GM19467 (cell line): ENCODE measurements around the gene CCDC85A.
"Not testable (repeated sequence)": the region's sequence is repeated elsewhere in the genome, so short reads cannot be mapped to it uniquely, and the experiment has no call there.

Source experiments
- ATAC-seq: cut with Tn5 transposase; IDR thresholded peaks from one replicate; pipeline ENCODE4 v1.9.1; 2021; ENCODE audit warnings: mild to moderate bottlenecking, moderate library complexity; ENCODE audit not compliant: unreplicated experiment

Gene CCDC85A

DNA sequence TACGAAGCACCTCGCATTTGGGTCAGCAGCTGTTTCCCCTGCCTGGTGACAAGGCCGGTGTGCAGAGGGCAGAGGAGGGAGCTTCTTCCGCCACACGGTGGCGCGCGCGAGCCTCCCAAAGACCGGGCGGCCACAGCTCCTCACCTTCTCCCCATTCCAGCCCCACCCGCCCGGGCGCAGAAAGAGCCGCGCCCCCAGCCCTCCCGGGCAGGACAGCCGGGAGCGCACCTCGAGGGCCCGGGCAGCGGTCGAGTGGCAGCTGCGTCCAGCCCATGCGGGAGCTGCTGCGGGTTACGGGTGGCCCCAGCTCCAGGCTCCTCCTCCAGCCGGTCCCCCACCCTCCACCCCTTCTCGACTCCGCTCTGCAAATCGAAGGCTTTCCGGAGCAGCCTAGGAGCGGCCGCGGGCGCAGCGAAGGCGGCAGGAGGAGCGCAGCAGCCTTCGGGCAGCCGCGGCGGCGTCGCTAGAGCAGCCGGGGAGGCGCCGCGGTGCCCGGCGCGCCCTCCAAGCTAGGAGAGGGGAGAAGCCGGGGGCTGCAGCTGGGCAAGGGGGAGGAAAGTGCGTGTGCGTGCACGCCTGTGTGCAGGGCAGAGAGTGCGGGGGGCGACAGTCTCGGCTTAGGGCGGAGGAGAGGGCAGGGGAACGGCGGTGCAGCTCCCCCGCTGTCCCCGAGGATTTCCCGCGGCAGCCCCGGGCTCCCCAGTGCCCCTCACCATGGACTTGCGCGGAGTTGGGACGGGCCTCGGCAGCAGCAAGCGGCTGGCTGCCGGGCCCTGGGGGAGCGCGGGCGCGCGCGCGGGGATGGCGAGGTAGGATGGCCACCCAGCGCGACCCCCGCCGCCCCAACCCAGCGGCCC lies at the start of gene CCDC85A:
Gene CCDC85A, plus strand, starts transcription at position 348 of the 857 bp plus-strand sequence. CDS start 635 bp downstream, outside the sequence.
- peak; percentile 97 for ATAC-seq

DNA sequence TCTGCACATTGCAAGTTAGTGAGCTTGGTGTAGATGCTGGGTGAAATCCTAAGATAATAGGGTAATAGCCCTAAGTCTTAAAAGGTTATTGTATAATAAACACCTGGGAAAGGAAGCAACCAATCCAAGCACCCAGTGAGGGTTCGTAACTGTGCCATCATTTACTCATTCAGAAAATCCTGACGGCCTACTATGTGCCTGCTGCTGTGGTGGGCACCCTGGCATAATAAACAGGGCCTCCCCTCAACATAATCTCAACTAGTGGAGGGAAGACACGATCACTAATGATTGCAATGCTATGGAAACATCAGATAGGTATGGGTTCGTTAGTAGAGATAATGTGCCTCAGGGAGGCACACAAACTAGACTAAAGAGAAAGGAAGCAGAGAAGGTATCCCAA lies 48.9 kb upstream of the CCDC85A start:
- ATAC-seq = no peak

DNA sequence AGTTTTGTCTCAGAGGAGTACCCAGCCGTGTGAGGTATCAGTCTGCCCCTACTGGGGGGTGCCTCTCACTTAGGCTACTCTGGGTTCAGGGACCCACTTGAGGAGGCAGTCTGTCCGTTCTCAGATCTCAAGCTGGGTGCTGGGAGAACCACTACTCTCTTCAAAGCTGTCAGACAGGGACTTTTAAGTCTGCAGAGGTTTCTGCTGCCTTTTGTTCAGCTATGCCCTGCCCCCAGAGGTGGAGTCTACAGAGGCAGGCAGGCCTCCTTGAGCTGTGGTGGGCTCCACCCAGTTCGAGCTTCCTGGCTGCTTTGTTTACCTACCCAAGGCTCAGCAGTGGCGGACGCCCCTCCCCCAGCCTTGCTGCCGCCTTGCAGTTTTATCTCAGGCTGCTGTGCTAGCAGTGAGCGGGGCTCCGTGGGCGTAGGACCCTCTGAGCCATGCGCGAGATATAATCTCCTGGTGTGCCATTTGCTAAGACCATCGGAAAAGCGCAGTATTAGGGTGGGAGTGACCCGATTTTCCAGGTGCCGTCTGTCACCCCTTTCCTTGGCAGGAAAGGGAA lies 41.2 kb upstream of the CCDC85A start:
- not testable (repeated sequence) for ATAC-seq

DNA sequence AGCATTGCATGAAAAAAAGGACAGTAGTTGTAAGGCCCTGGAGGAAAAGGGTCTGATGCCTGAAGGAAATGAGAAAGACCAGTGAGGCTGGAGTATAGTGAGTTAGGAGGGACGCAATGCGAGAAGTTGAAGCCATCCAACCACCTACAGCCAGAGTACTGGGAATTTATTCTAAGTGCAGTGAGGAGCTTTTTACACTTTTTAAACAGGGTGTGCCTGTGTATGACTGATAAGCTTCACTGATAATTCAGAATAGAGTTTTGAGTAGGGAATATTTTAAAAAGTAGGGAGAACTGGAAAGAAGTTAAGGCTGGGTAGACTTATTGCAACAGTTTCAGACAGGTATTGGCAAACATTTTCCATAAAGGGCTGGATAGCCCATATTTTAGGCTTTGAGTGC lies 35.9 kb upstream of the CCDC85A start:
- ATAC-seq = no peak

DNA sequence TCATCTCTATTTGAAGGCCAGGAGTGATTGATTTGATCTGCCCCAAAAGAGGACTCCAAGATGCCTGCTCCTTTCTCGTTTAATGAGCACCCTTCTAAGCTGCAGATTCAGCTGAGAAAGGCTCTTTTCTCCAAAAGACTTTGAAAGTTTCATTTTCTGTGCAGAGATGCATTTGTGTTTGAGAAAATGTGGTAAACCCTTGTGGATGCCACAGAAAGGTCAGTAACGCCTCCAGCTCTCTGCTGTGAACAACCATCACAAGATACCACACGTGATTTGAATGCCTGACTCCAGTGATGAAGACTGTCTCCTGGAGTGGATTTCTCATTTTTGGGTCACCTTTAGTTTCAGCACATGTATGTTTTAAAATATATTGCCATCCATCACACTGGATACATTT lies 35.0 kb upstream of the CCDC85A start:
- ATAC-seq = no peak

DNA sequence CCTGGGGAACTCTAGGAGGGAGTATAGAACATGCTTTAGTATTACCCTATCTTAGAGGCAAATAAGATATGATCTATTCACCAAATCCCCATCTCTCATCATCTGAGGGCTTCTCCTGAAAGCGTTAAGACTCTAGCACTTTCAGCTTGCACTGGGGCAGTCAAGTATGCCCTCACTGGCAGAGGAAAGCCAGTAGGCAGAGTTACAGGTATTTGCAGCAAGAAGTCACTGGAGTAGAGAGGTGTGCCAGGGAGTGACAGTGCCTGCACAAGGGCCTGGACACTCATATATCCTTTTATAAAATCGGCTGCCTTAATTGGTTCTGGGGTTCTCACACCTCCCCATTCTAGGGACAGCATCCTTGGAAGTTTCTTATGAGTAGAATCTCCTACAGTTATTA lies 31.9 kb upstream of the CCDC85A start:
- ATAC-seq = no peak

DNA sequence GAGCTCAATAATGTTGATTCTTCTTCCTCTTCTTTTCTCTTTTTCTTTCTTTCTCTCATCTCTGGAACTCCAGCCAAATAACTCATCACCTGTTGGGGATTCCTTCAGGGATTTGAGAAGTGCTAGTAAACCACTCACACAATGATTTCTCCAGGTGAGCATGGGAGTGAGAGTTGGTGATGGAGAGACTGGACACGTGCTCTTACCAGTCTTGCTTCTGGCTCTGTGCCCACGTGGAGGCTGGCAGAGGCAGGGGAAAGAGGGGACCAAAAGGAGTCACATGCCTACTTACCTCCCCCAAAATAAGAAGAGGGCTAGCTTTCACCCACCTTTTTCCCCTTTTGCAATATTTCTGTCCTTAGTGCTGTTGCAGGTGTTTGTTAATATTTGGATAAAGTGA lies 28.6 kb upstream of the CCDC85A start:
- ATAC-seq = no peak

DNA sequence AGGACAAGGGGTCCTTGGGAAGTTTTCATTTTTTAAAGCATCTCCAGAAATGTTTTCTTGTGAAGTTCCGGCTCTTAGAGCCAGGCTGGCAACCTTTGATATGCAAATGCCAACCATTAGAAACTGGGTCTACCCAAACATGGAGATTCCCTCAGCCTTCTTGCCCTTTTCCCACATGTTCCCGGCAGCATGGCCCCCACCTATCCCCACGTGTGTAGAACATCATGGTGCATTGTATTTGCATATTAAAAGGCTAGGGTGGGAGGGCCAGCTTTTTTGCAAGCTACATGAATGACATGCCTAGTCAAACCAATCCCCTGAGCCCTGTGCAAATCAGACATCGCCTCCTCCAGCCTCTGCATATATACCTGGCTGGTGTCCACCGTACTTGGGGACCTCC lies 23.9 kb upstream of the CCDC85A start:
- ATAC-seq = not testable (repeated sequence)

DNA sequence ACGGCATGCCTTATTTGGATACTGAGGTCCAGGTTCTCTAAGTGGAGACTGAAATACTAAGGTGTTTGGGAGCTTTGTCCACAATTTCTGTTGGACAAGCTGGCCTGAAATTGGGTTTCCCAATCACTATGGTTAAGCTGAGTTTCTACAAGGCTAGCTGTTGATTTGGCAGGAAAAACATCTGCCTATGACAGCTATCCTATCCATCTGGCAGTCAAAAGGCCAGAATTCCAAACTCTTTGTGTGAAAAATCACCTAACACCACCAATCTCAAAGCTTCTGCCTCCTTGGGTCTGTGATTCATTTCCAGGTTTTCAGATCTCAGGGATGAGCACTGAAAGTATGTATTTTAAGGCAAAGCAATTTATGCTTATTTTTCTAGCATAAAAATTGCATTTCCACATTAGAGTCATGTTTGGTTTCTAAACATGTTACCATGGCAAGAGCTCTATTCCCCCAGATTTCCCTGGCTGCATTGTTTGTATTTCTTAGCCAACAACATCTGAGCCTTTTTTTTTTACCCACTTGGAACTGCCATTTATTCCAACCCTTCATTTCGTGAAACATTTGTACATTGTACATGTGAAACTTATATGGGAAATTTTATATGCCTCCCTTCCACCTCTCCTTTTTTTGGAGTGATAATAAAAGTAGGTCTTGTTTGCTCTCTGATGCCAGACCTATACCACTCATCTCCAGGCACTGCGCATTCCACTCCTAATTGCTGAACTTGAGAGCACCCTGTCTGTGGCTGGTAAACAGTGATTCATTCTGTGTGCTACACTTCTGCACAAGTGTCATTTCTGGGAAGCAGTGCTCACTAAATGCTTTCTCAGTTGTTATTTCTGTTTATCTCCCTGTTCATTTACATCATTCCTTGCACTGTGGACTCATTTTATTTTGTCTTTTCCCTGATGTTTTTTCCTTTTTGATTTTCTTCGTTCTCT lies 15.9 kb upstream of the CCDC85A start:
- no peak for ATAC-seq

DNA sequence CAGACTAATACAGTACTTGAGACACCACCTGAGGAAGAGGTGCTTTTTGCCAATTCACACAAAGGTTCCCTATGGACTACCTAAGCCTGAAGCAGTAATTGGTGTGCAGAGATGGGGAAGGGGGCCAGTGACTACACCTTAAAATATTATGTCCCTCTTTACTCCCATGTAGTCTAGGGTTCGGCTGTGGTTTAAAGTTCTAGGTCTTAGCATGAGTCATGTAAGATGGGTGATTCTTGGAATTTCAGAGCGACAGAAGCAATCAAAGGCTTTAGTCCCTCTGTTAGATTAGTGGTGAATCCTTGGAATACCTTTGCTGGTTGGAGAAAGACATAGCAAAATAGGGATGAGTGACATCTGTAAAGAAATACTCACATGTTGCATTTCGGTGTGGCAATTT lies 14.3 kb upstream of the CCDC85A start:
- no peak for ATAC-seq

DNA sequence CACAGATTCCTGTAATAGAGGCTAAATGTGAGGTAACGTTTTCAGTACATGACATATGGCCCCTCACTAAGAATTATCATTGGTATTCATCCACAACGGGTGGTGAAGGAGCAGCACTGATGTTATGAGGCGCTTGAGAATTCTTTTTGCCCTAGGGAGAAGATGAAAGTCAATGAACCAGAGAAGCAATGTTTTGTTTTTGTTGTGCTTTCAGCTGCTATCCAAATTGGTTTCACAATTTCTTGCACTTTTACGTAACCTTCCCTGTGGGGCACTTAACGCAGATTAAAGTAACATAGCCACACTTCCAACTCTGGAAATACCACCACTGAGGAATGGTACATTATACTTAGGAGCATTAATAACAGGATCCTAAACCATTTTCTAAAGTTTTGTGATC lies 13.3 kb upstream of the CCDC85A start:
- ATAC-seq = no peak

DNA sequence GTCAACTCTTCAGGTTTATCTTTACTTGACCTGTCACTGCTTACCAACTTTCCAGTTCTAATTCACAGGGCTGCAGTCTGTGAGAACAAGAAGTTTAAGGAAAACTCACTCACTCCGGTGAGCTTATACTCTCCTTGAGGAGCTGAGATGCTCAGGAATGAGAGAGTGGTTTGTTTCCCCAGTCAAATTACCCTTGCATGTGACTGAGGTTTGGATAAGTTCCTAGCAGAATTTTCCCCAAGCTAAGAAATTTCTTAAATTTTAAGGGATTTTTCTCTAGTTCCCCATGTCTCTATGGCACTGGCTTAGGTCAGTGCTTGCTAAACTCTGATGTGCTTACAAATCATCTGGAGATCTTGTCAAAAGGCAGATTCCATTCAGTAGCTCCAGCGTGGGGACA lies 12.8 kb upstream of the CCDC85A start:
- ATAC-seq = no peak

DNA sequence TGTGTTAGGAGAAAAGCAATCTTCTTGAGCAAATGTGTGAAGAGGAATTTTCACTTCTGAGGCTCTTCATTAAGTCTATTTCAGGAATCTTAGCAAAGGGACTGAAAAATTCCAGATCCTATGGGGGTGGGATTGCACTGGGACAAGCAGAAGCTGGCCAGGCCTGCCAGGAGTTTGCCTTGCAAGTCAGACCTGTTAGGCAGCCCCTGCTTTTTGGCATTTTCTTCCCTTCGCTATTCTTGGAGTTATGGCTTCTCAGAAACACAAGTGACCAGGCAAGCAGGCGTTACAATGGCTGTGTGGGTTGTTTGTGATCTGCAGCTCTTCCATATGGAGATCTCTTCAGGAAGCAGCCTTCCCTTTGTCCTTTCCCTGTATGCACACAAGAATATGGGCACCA lies 8.0 kb upstream of the CCDC85A start:
- ATAC-seq = no peak

DNA sequence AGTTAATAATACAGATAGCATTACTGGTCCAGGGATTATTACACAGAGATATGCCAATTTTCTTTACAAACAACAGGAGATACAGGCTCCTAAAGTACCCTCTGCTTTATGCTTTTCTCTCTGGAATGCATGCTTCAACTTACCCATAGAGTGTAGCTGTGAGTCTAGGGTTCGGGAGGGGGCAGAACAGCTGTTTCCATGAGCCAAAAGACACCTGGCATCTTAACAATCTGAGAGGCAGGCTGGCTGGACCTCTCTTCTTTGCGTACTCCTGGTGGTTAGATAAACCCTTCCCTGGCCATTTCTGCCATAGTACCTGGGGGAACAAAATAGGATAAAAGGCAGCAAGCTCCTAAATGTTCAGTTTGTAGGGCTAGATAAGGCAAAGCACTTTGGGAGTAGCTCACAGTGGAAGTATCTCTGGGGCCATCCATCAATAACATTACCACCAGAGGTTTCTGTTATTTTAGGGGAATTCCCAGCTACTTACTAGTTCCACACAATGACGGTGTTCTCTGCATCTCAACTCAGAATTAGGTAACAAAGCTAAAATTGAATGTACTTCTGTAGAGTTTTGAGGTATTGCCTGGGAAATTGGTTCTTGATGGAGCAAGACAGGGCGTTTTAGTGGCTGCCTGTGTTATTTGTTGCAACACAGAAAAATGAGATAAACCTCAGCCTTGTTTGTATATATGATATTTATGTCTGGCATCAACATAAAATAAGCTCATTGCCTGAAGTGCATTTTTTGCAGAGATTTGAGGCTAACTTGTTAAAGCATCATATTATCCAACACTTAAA lies 6.2 kb upstream of the CCDC85A start:
- no peak for ATAC-seq

DNA sequence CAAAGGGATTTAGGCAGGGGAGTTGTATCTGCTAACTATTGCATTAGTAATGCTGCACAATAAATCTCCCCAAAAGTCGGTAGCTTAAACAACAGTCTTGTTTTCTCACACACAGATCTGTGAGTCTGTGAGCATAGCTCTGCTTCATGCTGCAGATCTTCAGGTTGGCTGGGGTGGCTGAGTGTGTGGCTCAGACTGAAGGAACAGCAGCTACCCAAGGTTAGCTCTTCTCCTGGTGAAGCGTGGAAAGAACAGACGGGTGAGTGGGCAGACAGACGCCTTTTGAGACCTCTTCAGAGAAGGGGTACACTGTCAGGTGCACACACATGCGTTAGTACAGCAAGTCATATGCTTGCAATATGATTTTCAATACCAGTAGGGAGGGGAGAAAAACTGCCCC lies 3.9 kb upstream of the CCDC85A start:
- ATAC-seq = no peak

DNA sequence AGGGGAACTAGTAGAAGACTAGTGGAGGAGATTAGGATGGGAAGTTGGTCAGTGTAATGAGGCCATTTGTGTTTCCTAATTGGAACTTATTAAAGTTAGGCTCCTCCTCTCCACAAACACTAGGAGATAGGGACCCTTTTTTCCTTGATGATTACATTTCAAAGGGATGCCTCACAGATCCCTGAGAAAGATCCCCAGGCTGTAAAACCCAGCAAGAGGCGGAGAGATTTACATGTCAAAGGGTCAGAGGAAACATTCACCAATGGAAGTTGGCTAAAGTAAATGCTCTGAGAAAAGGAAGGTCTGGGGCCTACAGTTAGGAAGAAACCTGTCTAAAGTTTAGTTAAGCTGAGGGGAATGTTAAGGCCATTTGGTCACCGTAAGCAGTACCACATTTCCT lies 1.4 kb upstream of the CCDC85A start:
- ATAC-seq = no peak

DNA sequence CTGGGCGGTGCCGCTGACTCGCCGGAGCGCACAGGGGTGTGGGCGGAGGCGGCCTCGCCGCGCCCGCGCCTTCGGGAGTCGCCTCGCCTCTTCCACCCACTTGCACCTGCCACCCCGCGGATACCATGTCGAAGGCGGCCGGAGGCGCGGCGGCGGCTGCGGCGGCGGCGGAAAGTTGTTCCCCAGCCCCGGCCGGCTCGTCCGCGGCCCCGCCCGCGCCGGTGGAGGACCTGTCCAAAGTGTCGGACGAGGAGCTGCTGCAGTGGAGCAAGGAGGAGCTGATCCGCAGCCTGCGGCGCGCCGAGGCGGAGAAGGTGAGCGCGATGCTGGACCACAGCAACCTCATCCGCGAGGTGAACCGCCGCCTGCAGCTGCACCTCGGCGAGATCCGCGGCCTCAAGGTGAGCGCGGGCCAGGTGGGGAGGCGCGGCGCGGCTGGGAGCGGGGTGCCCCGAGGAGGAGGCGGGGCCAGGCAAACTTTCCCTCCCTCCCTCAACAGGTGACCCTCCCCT lies 766 bp downstream of the CCDC85A start:
- ATAC-seq = no peak

DNA sequence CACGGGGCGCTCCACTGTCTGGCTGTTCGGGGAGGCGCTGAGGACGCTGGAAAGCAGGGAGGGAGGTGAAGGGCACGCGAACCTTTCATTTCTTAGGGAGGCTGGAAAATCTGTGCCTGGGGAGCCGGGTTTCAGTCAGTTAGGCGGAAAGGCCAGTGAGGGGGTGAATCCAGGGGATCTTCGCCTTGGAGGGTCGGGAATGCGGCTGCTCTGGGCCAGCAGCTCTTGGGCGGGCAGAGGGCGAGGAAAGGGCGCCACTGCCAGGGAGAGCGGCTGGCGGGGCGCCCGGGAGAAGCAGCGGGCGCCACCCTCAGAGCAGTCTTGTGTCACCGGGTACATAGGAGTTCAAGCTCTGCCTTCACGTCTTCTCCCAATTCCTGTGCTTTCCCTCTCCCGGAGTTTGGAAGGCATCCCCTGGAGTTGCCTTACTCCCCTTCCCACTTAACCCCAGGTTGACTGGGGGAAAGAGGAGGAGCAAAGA lies 1.4 kb downstream of the CCDC85A start:
- no peak for ATAC-seq

DNA sequence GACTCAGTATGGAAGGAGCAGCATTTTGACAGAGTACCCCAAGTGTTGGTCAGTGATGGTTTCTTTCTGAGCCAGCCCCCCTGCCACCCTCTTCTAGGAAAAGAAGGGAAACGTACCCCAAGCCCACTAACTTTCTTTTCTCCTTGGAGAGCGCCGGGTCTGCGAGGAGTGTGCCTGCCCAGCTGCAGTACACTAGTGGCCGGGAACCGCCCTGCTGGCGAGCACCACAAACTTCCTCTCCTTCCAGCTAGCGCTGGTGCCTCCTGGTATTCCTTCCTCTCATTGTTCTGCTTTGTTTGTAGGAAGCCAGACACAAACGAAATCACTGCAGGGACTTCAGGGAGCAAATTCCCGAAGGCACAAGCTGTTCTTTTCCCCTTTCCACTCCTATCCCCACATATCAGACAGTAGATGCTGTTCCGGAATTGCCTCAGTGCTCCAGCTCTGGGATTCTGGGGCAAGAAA lies 1.8 kb downstream of the CCDC85A start:
- ATAC-seq = no peak

DNA sequence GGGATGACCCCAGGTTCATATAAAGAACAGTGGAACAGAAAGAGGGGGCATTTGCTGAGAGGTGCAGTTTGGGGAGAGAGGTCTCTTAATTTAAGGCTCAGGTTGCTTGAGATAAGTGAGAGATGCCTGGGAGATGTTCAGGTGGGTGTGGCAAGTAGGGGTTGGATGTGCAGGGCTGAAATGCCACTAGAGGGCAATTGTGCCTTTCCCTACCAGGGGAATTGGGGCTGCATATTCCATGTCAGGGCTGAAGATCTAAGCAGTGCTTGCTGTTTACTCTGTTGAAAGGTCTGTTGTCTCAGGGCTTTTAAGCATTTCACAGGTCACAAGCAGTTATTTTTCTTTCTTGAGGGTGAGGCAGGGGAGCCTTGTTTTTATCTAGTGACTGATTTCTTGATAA lies 7.8 kb downstream of the CCDC85A start:
- ATAC-seq = no peak
